Stimulated activated CD8-positive, alpha-beta memory T cell treated with anti-CD3 and anti-CD28 coated beads, Interleukin-4, amount 100 ng/mL, for 48 hours (primary cell): ENCODE measurements around the gene RPS6KA5.

Experiments
- DNase-seq: peaks from one replicate; pipeline ENCODE4 v3.0.0-alpha.2; 2020

Gene RPS6KA5

DNA sequence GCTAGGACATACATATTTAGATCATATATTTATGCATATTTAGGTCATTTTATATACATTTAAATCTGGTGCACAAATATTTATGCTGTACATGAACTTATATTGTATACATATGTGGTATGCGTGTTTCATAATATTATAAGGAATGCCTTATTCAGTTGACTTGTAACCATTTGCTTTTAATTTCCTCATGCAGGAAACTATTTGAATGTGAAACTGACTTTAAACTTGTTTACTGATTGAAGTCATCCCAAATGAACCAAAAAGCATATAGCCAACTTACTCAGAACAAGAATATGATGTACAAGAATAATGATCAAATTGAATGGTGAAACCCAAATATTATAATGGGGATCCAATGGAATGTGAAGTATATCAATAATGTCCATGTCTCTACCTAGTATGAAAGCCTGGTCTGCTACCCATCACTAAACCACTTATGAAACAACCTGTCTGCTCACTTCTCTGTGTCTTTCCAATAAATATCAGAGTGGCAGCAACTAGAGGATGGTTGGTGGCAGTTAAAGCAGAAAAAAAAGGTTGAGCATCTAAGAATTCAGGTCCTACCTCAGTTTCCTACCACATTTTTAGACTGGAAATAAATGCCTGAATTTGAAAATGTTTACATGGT is 38.3 kb downstream of the RPS6KA5 start:
- no peak for DNase-seq

DNA sequence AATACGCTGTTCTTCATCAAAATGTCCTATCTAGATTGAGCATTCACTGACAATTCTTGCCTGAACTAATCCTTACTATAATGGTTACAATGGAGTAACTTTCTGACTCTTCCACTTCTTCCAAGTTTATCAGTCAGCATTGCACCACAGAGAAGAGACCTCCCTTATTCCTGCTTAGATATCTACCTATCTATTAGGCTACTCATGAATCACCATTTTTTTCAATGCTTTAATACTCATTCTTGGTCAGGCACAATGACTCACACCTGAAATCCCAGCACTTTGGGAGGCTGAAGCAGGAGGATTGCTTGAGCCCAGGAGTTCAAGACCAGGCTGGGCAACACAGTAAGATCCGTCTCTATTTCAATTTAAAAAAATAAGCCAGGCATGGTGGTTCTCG is 39.3 kb downstream of the RPS6KA5 start:
- DNase-seq = no peak

GRCh38 chr14:91019673-91020072 is 40.8 kb downstream of the RPS6KA5 start:
- DNase-seq = no peak

GRCh38 chr14:91018481-91018880 is 42.0 kb downstream of the RPS6KA5 start:
- DNase-seq = no peak

DNA sequence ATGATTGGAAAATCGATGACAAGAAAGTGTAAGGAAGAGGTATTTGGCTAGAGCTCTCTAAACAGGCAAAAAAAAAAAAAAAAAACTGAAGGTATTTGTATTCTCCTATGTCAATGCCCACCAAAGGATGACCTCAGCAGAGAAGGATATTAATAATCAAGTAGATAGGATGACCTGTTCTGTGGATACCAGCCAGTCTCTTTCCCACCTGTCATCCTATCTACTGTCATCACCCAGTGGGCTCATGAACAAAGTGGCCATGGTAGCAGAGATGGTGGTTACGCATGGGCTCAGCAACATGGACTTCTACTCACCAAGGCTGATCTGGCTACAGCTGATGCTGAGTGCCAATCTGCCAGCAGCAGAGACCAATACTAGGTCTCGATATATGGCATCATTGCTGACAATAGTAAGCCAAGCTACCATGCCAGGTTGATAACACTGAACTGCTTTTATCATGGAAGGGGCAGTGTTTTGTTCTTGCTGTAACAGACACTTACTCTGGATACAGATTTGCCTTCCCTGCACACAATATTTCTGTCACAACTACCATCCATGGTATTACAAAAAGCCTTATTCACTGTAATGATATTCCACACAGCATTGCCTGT is 43.5 kb downstream of the RPS6KA5 start:
- DNase-seq = no peak

GRCh38 chr14:91015435-91015834 is 45.0 kb downstream of the RPS6KA5 start:
- DNase-seq = no peak

DNA sequence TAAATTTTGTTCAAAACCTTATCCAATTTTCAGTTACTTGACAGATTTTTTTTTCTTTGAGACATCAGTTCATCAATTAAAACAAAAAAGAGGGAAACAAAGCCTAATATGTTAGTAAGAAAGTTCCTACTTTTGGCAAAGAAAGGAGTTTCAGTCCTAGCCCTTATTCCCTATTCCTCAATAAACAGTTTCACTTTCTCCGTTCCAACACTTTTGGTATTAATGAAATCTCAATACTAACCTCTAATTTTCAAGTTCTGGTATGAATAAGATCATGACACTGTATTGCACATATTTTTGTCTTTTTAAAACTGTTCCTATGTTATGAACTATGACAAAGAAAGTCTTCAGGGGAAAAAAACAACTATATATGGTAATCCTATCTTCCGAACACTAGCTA is 48.4 kb downstream of the RPS6KA5 start:
- DNase-seq = no peak

DNA sequence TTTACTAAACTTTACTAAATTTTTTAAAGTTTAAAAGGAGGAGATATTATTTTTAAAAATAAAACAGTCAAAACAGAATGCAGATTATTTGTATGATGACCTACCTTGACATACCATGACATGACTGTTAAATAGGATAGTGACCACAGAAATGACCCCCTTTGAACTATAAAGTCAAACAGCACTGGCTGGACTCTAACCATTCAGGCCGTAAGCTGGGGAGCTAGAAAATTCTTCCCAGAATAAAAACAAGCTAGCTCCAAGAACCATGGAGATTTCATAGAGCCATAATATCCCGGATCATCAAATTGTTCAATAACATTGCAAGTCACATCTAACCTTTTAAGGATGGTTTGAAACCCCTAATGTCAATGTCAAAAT is 50.3 kb downstream of the RPS6KA5 start:
- no peak for DNase-seq

DNA sequence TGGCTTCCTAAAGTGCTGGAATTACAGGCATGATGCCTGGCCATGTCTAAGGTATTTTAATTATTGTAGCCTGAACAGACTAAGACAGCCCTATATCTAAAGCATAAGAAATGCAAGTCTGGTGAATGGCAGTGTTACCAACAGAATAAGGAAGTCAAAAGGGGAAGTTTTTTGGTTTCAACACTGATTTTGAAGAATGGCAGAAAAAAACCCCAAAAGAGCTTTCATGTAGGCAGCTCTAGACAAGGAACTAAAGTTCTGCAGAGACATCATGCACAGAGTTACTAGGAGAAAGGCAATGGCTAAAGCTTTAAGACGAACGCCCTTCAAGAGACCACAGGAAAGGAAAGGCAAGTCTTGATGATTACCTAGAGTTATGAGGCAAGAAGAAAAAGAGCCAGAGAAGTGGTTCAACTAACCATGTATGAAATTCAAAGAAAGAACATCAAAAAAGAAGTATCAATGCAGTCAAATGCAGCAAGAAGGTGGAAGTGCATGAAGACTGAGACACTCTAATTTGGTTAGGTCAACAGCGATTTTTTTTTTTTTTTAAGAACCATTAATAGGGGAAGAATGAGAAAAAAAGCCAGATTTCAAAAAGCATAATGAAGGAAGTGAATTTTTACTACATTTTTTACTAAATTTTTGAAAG is 50.8 kb downstream of the RPS6KA5 start:
- no peak for DNase-seq

DNA sequence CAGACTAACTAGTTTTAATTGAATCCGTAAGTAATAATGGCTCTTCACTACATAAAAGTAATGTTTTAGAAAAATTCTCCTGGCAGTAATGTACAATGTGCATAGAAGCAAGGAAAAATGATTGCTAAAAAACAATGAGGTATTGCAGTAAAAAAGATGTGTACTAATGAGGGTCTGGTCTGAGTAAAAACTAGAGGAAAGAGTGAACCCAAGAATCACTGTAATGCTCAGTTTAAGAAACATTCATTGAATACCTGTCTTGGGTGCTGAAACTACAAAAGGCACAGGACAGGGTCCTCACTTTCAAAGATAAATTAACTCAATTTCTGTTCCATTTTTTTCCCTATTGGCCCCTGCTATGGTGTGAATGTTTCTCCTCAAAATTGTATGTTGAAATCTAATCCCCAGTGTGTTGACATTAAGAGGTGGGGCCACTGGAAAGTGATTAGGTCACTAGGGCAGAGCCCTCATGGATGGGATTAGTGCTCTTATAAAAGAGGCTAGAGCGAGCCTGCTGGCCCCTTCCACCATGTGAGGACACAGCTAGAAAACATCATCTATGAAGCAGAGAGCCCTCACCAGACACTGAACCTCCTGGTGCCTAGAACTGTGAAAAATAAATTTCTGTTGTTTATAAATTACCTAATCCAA is 51.6 kb downstream of the RPS6KA5 start:
- no peak for DNase-seq

DNA sequence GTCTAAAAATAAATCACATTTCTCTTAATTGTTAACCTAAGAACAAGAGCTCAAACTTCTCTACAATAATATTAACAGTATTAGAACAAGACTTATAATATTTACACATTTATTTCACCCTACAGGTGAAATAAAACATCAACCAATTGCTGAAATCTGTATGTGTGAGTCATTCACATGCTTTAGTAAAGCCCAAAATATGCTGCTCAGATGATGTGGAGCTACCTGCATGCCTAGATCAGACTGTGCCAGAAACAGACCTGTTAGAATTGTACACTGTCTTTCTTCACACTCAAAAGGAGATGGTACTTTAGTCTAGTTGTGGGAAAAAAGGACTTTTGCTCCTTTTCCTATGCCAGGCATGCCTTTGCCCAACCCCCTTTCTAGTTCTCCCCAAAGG is 54.7 kb downstream of the RPS6KA5 start:
- DNase-seq = no peak

DNA sequence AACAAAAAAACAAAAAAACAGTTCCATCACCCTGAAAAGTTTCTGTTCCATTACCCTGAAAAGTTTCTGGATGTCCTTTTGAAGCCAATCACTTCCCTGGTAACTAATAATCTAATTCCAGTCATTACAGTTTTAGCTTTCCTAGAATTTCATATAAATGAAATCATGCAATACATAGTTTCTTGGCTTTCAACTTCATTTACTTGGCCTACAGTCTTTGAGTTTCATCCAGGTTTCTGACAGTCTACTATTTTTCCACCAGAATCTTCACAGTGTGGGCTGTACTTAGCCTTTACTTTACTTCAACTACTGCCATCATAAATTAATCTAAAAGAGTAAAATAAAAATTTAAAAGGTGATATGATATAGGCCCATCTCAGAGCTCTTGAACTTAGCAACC is 55.5 kb downstream of the RPS6KA5 start:
- no peak for DNase-seq

- no peak for DNase-seq
These were observed 61.1 kb downstream of the RPS6KA5 start for GRCh38 chr14:90999299-90999698.

GRCh38 chr14:90996967-90997366 is 63.5 kb downstream of the RPS6KA5 start:
- DNase-seq = no peak

- no peak for DNase-seq
These were observed 64.7 kb downstream of the RPS6KA5 start for GRCh38 chr14:90995785-90996184.

GRCh38 chr14:90993792-90994191 is 66.6 kb downstream of the RPS6KA5 start:
- no peak for DNase-seq

- no peak for DNase-seq
These were observed 68.6 kb downstream of the RPS6KA5 start for GRCh38 chr14:90991690-90992443.

GRCh38 chr14:90990141-90990540 is 70.3 kb downstream of the RPS6KA5 start:
- no peak for DNase-seq

DNA sequence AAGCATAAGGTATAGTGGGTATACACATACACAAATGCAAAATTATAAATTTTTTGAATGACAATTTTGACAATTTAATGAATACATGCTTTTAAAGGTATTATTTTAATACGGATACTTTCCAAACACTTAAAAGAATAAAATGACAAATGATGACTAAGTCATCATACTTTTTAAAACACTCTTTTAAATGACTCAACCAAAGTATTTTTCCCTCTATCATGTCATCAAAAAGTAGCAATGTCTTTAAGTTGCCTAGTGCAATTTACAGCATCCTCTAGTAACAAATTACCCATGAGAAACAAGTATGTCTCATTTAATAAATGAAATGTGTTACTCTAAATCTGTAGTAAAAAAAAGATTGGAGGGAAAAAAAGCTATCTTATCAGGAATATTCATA is 73.3 kb downstream of the RPS6KA5 start:
- DNase-seq = no peak

DNA sequence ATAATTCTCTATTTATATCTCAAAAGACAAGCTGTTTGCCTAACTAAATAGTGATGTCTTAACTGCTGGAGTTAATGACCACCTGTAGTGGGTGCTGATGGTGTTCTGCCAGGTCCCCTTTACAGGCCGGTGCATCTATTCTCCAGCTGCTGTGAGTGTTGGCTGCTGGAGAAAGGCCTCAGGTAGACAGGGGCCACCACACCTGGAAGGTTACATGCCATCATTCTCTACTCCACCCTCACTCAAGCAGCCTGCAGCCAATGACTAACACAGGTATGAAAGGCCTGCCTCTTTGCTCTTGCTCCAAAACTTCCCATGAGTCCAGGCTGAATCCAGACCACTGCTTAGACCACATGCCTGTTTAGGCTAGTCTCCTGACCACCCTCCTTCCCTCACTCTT is 73.9 kb downstream of the RPS6KA5 start:
- DNase-seq = no peak

DNA sequence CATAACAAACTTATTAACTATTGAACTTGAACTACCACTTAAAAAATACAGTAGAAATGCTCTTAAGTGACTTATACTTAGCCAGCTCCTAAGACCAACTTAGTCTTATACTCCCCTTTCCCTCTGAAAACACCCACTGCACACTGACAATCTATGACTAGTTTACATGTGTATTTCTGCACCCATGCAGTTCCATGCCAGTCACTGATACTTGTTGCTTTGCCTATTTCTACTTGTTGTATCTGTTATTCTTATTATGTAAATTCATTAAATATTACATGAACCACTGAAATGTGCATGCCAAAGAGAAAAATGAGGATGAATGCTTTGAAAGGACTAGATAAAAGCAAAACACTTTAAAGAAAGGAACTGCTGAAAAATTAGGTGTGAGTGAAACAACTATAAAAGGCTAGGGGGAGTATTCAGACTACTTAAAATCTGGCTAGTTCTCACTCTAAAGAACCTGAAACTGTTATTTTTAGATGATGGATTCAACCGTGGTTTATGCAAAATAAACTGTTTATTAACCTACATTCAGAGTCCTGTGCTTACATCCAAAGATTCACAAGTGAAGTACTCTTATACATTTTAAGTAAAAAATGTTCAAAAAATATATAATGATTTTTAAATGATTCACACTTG is 74.7 kb downstream of the RPS6KA5 start:
- DNase-seq = no peak

- DNase-seq = no peak
These were observed 76.9 kb downstream of the RPS6KA5 start for GRCh38 chr14:90983560-90983959.

GRCh38 chr14:90981636-90982035 is 78.8 kb downstream of the RPS6KA5 start:
- DNase-seq = no peak
